SK-N-SH treated with all-trans-retinoic acid at 6 μM for 48 hours (cell line): ENCODE measurements around the gene PRKG1.

ENCODE experiments used
- ATAC-seq: fragments of 200-7000 bp; cut with Tn5 transposase; 3 replicates; pipeline ENCODE4 v1.9.1; 2020; ENCODE audit warnings: mild to moderate bottlenecking, moderate library complexity
- ARNTL ChIP-seq: fragments of 450-650 bp; formaldehyde crosslinking; IDR thresholded peaks from 2 replicates; pipeline ENCODE4 v1.5.0; 2020; ENCODE audit warnings: low read depth, mild to moderate bottlenecking, moderate library complexity, borderline replicate concordance
- CREB5 ChIP-seq: fragments of 250-450 bp; sonication (Bioruptor Pico); IDR thresholded peaks from 2 replicates; pipeline ENCODE4 v1.5.1; 2020; ENCODE audit warnings: low read depth, mild to moderate bottlenecking, moderate library complexity
- CSDC2 ChIP-seq: fragments of 250-450 bp; sonication (Bioruptor Pico); IDR thresholded peaks from 2 replicates; pipeline ENCODE4 v1.5.0; 2020; ENCODE audit warnings: mild to moderate bottlenecking, moderate library complexity
- CSRNP3 ChIP-seq: fragments of 250-450 bp; sonication (Bioruptor Pico); IDR thresholded peaks from 2 replicates; pipeline ENCODE4 v1.5.1; 2021; ENCODE audit warnings: mild to moderate bottlenecking, moderate library complexity
- ESRRG ChIP-seq: fragments of 250-450 bp; sonication (Bioruptor Pico); IDR thresholded peaks from 2 replicates; pipeline ENCODE4 v1.6.1; 2021; ENCODE audit warnings: mild to moderate bottlenecking
- PATZ1 ChIP-seq: fragments of 250-450 bp; sonication (Bioruptor Pico); IDR thresholded peaks from 2 replicates; pipeline ENCODE4 v1.8.0; 2020; ENCODE audit warnings: mild to moderate bottlenecking, moderate library complexity, borderline replicate concordance
- PPARA ChIP-seq: fragments of 250-450 bp; sonication (Bioruptor Pico); IDR thresholded peaks from 2 replicates; pipeline ENCODE4 v1.5.0; 2020; ENCODE audit warnings: mild to moderate bottlenecking, borderline replicate concordance
- RARB ChIP-seq: fragments of 250-450 bp; sonication (Bioruptor Pico); IDR thresholded peaks from 2 replicates; pipeline ENCODE4 v1.8.0; 2021; ENCODE audit warnings: mild to moderate bottlenecking, moderate library complexity
- TCF4 ChIP-seq: fragments of 250-450 bp; sonication (Bioruptor Pico); IDR thresholded peaks from 2 replicates; pipeline ENCODE4 v1.8.0; 2021; ENCODE audit warnings: mild to moderate bottlenecking, moderate library complexity, borderline replicate concordance
- TOX ChIP-seq: fragments of 250-450 bp; sonication (Bioruptor Pico); IDR thresholded peaks from 2 replicates; pipeline ENCODE4 v1.8.0; 2021; ENCODE audit warnings: mild to moderate bottlenecking, moderate library complexity, borderline replicate concordance
- ZC3H10 ChIP-seq: fragments of 250-450 bp; sonication (Bioruptor Pico); IDR thresholded peaks from 2 replicates; pipeline ENCODE4 v1.5.1; 2021; ENCODE audit warnings: mild to moderate bottlenecking, moderate library complexity
- ZFP3 ChIP-seq: fragments of 250-450 bp; sonication (Bioruptor Pico); IDR thresholded peaks from 2 replicates; pipeline ENCODE4 v1.5.0; 2020; ENCODE audit warnings: mild to moderate bottlenecking, moderate library complexity
- ZNF565 ChIP-seq: fragments of 450-650 bp; formaldehyde crosslinking; conservative IDR thresholded peaks from 2 replicates; pipeline ENCODE4 v1.5.0; 2020; ENCODE audit warnings: low read depth, mild to moderate bottlenecking, moderate library complexity
- ZNF8 ChIP-seq: fragments of 450-650 bp; formaldehyde crosslinking; IDR thresholded peaks from 2 replicates; pipeline ENCODE4 v1.5.0; 2020; ENCODE audit warnings: mild to moderate bottlenecking, moderate library complexity
- TF ChIP-seq, protein P1 (sequence below): fragments of 250-450 bp; sonication (Bioruptor Pico); IDR thresholded peaks from 2 replicates; pipeline ENCODE4 v1.8.0; 2021; ENCODE audit warnings: low read depth, mild to moderate bottlenecking, moderate library complexity, borderline replicate concordance
- TF ChIP-seq, protein P2 (sequence below): fragments of 250-450 bp; sonication (Bioruptor Pico); IDR thresholded peaks from 2 replicates; pipeline ENCODE4 v1.5.0; 2020; ENCODE audit warnings: mild to moderate bottlenecking, moderate library complexity

PRKG1 gene

GRCh38 chr10:51708609-51709008 is 634.3 kb downstream of the PRKG1 start:
- no peak for TF ChIP-seq PPARA (CRISPR knock-in tag)
- TF ChIP-seq ZFP3, result no peak
- no peak for TF ChIP-seq CREB5 (CRISPR knock-in tag)
- no peak for TF ChIP-seq ESRRG (CRISPR knock-in tag)
- no peak for TF ChIP-seq ZNF8
- TF ChIP-seq TCF4 (CRISPR knock-in tag), result no peak
- TF ChIP-seq ZNF565 (CRISPR knock-in tag), result no peak
- TF ChIP-seq RARB, result no peak
- TF ChIP-seq CSRNP3 (CRISPR knock-in tag), result no peak
- TF ChIP-seq TOX (CRISPR knock-in tag), result no peak
- no peak for ATAC-seq

DNA sequence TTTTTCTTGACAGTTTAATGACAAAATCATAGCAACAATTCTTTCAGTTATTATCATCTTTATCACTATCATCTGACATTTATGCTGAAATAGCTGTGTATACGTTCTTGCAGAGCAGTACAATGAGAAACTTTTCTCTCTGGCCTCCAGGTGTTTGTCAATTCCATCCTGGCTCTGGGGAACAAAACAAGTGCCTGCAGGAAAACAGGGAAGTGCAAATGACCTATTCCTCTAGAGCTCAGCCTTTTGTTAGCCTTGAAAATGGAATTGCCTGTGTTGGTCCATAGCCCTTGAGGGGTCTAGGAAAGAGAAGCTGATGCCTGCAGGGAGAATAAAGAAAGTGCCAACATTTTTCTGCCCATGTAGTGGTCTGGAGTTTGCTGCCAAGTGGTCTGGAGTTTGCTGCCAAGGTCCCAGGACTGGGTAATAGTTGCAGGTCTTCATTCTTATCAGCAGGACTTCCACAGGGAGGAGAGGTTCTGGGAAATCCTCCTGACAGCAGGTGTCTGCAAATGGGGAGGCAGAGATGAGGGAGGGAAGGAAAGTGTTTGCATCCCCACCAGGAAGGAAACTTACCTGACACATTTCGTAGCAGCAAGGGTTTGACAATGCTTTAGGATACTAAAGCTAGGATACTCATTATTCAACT is 635.2 kb downstream of the PRKG1 start:
- TF ChIP-seq, protein P1, sequence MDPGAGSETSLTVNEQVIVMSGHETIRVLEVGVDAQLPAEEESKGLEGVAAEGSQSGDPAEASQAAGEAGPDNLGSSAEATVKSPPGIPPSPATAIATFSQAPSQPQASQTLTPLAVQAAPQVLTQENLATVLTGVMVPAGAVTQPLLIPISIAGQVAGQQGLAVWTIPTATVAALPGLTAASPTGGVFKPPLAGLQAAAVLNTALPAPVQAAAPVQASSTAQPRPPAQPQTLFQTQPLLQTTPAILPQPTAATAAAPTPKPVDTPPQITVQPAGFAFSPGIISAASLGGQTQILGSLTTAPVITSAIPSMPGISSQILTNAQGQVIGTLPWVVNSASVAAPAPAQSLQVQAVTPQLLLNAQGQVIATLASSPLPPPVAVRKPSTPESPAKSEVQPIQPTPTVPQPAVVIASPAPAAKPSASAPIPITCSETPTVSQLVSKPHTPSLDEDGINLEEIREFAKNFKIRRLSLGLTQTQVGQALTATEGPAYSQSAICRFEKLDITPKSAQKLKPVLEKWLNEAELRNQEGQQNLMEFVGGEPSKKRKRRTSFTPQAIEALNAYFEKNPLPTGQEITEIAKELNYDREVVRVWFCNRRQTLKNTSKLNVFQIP, result no peak
- TF ChIP-seq ZNF8, result no peak
- no peak for TF ChIP-seq ARNTL (CRISPR knock-in tag)
- no peak for TF ChIP-seq ZNF565 (CRISPR knock-in tag)
- TF ChIP-seq CSDC2 (CRISPR knock-in tag), result no peak
- no peak for TF ChIP-seq ZC3H10 (CRISPR knock-in tag)
- ATAC-seq, result no peak

DNA sequence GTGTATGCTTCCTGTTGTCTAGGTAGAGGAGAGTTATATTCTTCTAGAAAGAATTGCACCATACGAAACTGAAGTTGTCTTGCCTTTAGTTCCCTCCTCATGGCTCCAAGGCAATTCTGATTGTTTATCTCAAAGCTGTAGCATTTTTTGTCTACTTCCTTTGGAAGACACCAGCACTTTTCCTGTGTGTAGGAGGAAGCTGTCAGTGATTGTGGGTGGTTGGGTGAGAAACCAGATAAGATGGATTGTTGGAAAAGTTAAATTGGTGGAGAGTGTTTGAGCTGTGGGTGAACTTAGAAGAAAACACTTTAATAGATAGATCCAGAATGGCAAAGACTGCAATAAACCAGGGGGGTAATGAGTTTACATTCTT is 637.2 kb downstream of the PRKG1 start:
- no peak for TF ChIP-seq PATZ1
- no peak for ATAC-seq

- TF ChIP-seq RARB (no peak), ESRRG (CRISPR knock-in tag) (no peak), PPARA (CRISPR knock-in tag) (no peak)
- ATAC-seq, result no peak
These were observed 642.7 kb downstream of the PRKG1 start for GRCh38 chr10:51716981-51717380.

GRCh38 chr10:51718804-51719291 is 644.6 kb downstream of the PRKG1 start:
- peak; percentile 77 for ATAC-seq

More at GRCh38 chr10:51718804-51719291, 644.6 kb downstream of the PRKG1 start:
- TF ChIP-seq ZNF565 (CRISPR knock-in tag) (no peak), ZFP3 (no peak), ZC3H10 (CRISPR knock-in tag) (no peak), CREB5 (CRISPR knock-in tag) (no peak)
- TF ChIP-seq, protein P1, result no peak
- TF ChIP-seq, protein P2, sequence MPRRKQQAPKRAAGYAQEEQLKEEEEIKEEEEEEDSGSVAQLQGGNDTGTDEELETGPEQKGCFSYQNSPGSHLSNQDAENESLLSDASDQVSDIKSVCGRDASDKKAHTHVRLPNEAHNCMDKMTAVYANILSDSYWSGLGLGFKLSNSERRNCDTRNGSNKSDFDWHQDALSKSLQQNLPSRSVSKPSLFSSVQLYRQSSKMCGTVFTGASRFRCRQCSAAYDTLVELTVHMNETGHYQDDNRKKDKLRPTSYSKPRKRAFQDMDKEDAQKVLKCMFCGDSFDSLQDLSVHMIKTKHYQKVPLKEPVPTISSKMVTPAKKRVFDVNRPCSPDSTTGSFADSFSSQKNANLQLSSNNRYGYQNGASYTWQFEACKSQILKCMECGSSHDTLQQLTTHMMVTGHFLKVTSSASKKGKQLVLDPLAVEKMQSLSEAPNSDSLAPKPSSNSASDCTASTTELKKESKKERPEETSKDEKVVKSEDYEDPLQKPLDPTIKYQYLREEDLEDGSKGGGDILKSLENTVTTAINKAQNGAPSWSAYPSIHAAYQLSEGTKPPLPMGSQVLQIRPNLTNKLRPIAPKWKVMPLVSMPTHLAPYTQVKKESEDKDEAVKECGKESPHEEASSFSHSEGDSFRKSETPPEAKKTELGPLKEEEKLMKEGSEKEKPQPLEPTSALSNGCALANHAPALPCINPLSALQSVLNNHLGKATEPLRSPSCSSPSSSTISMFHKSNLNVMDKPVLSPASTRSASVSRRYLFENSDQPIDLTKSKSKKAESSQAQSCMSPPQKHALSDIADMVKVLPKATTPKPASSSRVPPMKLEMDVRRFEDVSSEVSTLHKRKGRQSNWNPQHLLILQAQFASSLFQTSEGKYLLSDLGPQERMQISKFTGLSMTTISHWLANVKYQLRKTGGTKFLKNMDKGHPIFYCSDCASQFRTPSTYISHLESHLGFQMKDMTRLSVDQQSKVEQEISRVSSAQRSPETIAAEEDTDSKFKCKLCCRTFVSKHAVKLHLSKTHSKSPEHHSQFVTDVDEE (CRISPR knock-in tag), result no peak
- TF ChIP-seq, all 23 proteins: peak for 0
